ENCODE data around the gene RERE.

The RERE gene

GRCh38 chr1:8578936-8579335 lies 238.5 kb downstream of the RERE start:
- Mint-ChIP-seq H3K27me3 (no peaks in the 10 kb centered on the region), H3K36me3 (ENCODE audit: insufficient read depth) (no peaks in the 10 kb centered on the region), H3K27ac (ENCODE audit: low read depth) (no peak overlapping the region), H3K4me1 (no peaks in the 10 kb centered on the region), H3K4me3 (no peak overlapping the region), H3K9me3 (no peaks in the 10 kb centered on the region)
- DNase-seq (ENCODE audit: low spot score in 2 of 2) = no peak
- ATAC-seq (replicated peaks; ENCODE audit: extremely low read depth, poor library complexity, severe bottlenecking) = no peak

- Mint-ChIP-seq H3K4me3 (no peak overlapping the region), H3K36me3 (ENCODE audit: insufficient read depth) (no peaks in the 10 kb centered on the region), H3K27me3 (no peaks in the 10 kb centered on the region), H3K27ac (ENCODE audit: low read depth) (no peak overlapping the region), H3K4me1 (no peaks in the 10 kb centered on the region), H3K9me3 (no peaks in the 10 kb centered on the region)
- no peak for DNase-seq (ENCODE audit: low spot score in 2 of 2)
- no peak for ATAC-seq (replicated peaks; ENCODE audit: extremely low read depth, poor library complexity, severe bottlenecking)
Measured at GRCh38 chr1:8578132-8578877, 239.1 kb downstream of the RERE start.

- Mint-ChIP-seq H3K36me3 (ENCODE audit: insufficient read depth) (no peaks in the 10 kb centered on the region), H3K27me3 (no peaks in the 10 kb centered on the region), H3K4me3 (no peak overlapping the region), H3K4me1 (no peaks in the 10 kb centered on the region), H3K27ac (ENCODE audit: low read depth) (no peak overlapping the region), H3K9me3 (no peaks in the 10 kb centered on the region)
- DNase-seq (ENCODE audit: low spot score in 2 of 2) (no peak), ATAC-seq (replicated peaks; ENCODE audit: extremely low read depth, poor library complexity, severe bottlenecking) (no peak)
Measured at GRCh38 chr1:8574985-8575384, 242.5 kb downstream of the RERE start.

- no peak overlapping the region for H3K27ac Mint-ChIP-seq (ENCODE audit: low read depth)
- ATAC-seq (replicated peaks; ENCODE audit: extremely low read depth, poor library complexity, severe bottlenecking) (no peak), DNase-seq (ENCODE audit: low spot score in 2 of 2) (no peak)
- H3K4me1 Mint-ChIP-seq = no peaks in the 10 kb centered on the region
- peaks cover 2% of the 10 kb centered on the region for H3K36me3 Mint-ChIP-seq (ENCODE audit: insufficient read depth)
- H3K4me3 Mint-ChIP-seq = no peak overlapping the region
- H3K9me3 Mint-ChIP-seq = no peaks in the 10 kb centered on the region
- no peaks in the 10 kb centered on the region for H3K27me3 Mint-ChIP-seq
Measured at GRCh38 chr1:8572106-8572505, 245.3 kb downstream of the RERE start.

GRCh38 chr1:8571200-8571984 lies 246.0 kb downstream of the RERE start:
- DNase-seq (ENCODE audit: low spot score in 2 of 2) (no peak), ATAC-seq (replicated peaks; ENCODE audit: extremely low read depth, poor library complexity, severe bottlenecking) (no peak)
- no peak overlapping the region for H3K4me3 Mint-ChIP-seq
- H3K27ac Mint-ChIP-seq (ENCODE audit: low read depth) = no peak overlapping the region
- peaks cover 2% of the 10 kb centered on the region for H3K36me3 Mint-ChIP-seq (ENCODE audit: insufficient read depth)
- H3K4me1 Mint-ChIP-seq = no peaks in the 10 kb centered on the region
- H3K9me3 Mint-ChIP-seq = no peaks in the 10 kb centered on the region
- H3K27me3 Mint-ChIP-seq = no peaks in the 10 kb centered on the region

GRCh38 chr1:8570465-8570864 lies 247.0 kb downstream of the RERE start:
- DNase-seq (ENCODE audit: low spot score in 2 of 2) (no peak), ATAC-seq (replicated peaks; ENCODE audit: extremely low read depth, poor library complexity, severe bottlenecking) (no peak)
- Mint-ChIP-seq H3K4me3 (no peak overlapping the region), H3K36me3 (ENCODE audit: insufficient read depth) (peaks cover 2% of the 10 kb centered on the region), H3K27me3 (no peaks in the 10 kb centered on the region), H3K27ac (ENCODE audit: low read depth) (no peak overlapping the region), H3K4me1 (no peaks in the 10 kb centered on the region), H3K9me3 (no peaks in the 10 kb centered on the region)

- no peak overlapping the region for H3K27ac Mint-ChIP-seq (ENCODE audit: low read depth)
- H3K4me3 Mint-ChIP-seq = no peak overlapping the region
- no peaks in the 10 kb centered on the region for H3K9me3 Mint-ChIP-seq
- no peak for ATAC-seq (replicated peaks; ENCODE audit: extremely low read depth, poor library complexity, severe bottlenecking)
- DNase-seq (ENCODE audit: low spot score in 2 of 2) = no peak
- H3K27me3 Mint-ChIP-seq = no peaks in the 10 kb centered on the region
- no peaks in the 10 kb centered on the region for H3K4me1 Mint-ChIP-seq
- H3K36me3 Mint-ChIP-seq (ENCODE audit: insufficient read depth) = peaks cover 4% of the 10 kb centered on the region
Measured at GRCh38 chr1:8569242-8569641, 248.2 kb downstream of the RERE start.

- peaks cover 4% of the 10 kb centered on the region for H3K36me3 Mint-ChIP-seq (ENCODE audit: insufficient read depth)
- H3K27ac Mint-ChIP-seq (ENCODE audit: low read depth) = no peak overlapping the region
Measured at GRCh38 chr1:8568837-8569236, 248.6 kb downstream of the RERE start.

GRCh38 chr1:8567146-8567545 lies 250.3 kb downstream of the RERE start:
- H3K27me3 Mint-ChIP-seq = no peaks in the 10 kb centered on the region
- no peaks in the 10 kb centered on the region for H3K4me1 Mint-ChIP-seq
- no peak for DNase-seq (ENCODE audit: low spot score in 2 of 2)
- H3K36me3 Mint-ChIP-seq (ENCODE audit: insufficient read depth) = peaks cover 4% of the 10 kb centered on the region
- H3K27ac Mint-ChIP-seq (ENCODE audit: low read depth) = no peak overlapping the region
- no peak overlapping the region for H3K4me3 Mint-ChIP-seq
- ATAC-seq (replicated peaks; ENCODE audit: extremely low read depth, poor library complexity, severe bottlenecking) = no peak
- H3K9me3 Mint-ChIP-seq = no peaks in the 10 kb centered on the region

More at GRCh38 chr1:8568837-8569236, 248.6 kb downstream of the RERE start:
- Mint-ChIP-seq H3K27me3 (no peaks in the 10 kb centered on the region), H3K4me3 (no peak overlapping the region), H3K4me1 (no peaks in the 10 kb centered on the region), H3K9me3 (no peaks in the 10 kb centered on the region)
- ATAC-seq (replicated peaks; ENCODE audit: extremely low read depth, poor library complexity, severe bottlenecking) (no peak), DNase-seq (ENCODE audit: low spot score in 2 of 2) (no peak)

- H3K9me3 Mint-ChIP-seq = no peaks in the 10 kb centered on the region
- no peaks in the 10 kb centered on the region for H3K4me1 Mint-ChIP-seq
- H3K4me3 Mint-ChIP-seq = no peak overlapping the region
- ATAC-seq (replicated peaks; ENCODE audit: extremely low read depth, poor library complexity, severe bottlenecking) (no peak), DNase-seq (ENCODE audit: low spot score in 2 of 2) (no peak)
- no peaks in the 10 kb centered on the region for H3K27me3 Mint-ChIP-seq
- peaks cover 4% of the 10 kb centered on the region for H3K36me3 Mint-ChIP-seq (ENCODE audit: insufficient read depth)
- no peak overlapping the region for H3K27ac Mint-ChIP-seq (ENCODE audit: low read depth)
Measured at GRCh38 chr1:8565802-8566201, 251.6 kb downstream of the RERE start.

- Mint-ChIP-seq H3K9me3 (no peaks in the 10 kb centered on the region), H3K4me1 (no peaks in the 10 kb centered on the region), H3K27ac (ENCODE audit: low read depth) (no peak overlapping the region), H3K36me3 (ENCODE audit: insufficient read depth) (peaks cover 2% of the 10 kb centered on the region), H3K4me3 (no peak overlapping the region), H3K27me3 (no peaks in the 10 kb centered on the region)
- no peak for ATAC-seq (replicated peaks; ENCODE audit: extremely low read depth, poor library complexity, severe bottlenecking)
- no peak for DNase-seq (ENCODE audit: low spot score in 2 of 2)
Measured at GRCh38 chr1:8563944-8564537, 253.4 kb downstream of the RERE start.

- Mint-ChIP-seq H3K27ac (ENCODE audit: low read depth) (no peak overlapping the region), H3K27me3 (no peaks in the 10 kb centered on the region), H3K4me1 (no peaks in the 10 kb centered on the region), H3K4me3 (no peak overlapping the region), H3K9me3 (no peaks in the 10 kb centered on the region), H3K36me3 (ENCODE audit: insufficient read depth) (peaks cover 2% of the 10 kb centered on the region)
- ATAC-seq (replicated peaks; ENCODE audit: extremely low read depth, poor library complexity, severe bottlenecking) (no peak), DNase-seq (ENCODE audit: low spot score in 2 of 2) (no peak)
Measured at GRCh38 chr1:8562881-8563865, 254.3 kb downstream of the RERE start.

All from central memory CD8-positive, alpha-beta T cell (primary cell).